HG03571 (cell line): ENCODE data around the gene MICU2.
A peak's percentile ranks its signal among the peaks of the same experiment; 100 is the strongest.

Experiments used
- ATAC-seq: cut with Tn5 transposase; IDR thresholded peaks from one replicate; pipeline ENCODE4 v1.9.1; 2021; ENCODE audit not compliant: unreplicated experiment

MICU2 gene

GRCh38 chr13:21501686-21502085, 102.3 kb downstream of the MICU2 start:
- no peak for ATAC-seq

DNA sequence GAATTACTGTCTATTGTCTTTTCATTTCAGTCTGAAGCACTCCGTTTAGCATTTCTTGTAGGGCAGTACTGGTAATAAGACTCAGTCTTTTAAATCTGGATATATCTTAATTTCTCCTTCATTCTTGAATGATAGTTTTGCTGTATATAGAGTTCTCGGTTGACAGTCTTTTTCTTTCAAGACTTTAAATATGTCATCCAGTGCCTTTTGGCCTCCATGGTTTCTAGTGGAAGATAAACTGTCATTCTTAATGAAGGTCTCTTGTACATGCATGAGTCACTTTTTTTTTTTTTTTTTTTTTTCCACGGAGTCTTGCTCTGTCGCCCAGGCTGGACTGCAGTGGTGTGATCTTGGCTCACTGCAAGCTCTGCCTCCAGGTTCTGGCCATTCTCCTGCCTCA, 117.6 kb downstream of the MICU2 start:
- ATAC-seq = no peak

DNA sequence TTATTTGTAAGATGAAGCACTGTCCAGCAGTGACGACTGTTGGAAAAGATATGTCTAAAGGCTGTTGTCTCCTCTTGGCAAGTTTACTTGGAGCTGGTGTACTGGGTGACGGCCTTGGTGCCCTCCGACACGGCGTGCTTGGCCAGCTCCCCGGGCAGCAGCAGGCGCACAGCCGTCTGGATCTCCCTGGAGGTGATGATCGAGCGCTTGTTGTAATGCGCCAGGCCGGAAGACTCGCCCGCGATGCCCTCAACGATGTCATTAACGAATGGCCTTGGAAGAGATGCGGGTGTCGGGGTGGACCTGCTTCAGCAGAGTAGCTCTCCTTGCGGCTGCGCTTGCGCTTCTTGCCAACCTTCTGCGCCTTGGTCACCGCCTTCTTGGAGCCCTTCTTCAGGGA, 120.2 kb downstream of the MICU2 start:
- no peak for ATAC-seq

DNA sequence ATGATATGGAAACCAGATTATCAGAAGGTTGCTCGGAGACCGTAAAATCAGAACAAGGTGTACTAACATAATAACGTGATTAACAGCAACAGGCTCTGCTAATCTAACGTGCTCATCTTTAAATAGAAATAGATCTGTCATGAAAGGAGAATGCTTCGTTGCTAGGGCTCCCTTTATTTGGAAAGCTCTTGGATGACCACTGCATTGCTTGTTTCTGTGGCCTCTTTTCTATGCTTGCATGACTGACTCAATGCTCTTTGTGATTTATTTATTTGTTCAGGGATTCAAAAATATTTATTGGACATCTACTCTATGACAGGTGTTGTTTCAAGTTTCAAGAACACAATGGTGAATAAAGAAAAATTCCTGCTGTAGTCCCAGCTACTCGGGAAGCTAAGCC, 122.6 kb downstream of the MICU2 start:
- no peak for ATAC-seq

DNA sequence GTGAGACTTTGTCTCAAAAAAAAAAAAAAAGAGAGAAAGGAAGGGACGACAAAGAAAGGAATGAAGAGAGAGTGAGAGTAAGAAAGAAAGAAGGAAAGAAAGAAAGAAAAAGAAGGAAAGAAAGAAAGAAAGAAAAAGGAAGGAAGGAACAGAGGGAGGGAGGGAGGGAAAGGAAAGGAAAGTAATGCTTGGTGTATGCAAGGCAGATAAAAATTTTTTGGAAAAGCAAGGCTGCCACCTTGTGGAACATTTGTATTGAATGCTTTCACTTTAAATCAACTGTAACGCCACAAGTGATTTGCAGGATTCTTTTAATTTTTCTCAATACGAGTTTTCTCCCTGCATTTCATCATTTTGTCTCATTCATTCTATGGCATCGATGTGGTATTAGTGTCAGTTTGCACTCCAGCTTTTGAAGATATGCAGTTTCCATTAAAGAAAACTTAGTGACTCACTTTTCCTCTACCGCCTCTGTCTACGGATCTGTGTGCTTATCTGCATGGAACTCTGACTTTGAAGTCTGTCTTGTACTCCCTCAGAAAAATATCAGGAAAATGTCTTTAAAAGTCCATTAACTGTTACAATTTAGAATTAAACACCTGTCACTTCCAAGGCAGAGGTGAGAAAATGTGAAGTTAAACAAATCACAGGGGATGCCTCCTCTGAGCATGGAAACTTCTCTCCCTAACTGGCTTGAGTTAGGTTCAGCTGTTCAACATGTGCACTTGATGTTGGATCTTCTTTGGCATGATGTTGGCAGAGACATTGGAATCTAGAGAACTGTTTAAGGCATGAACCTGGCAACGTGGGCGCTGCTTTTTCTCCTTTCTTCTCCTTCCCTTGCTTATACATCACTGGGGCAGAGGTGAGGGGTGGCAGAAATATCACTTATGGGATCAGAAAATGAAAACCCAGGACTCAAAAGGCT, 124.8 kb downstream of the MICU2 start:
- ATAC-seq = no peak

DNA sequence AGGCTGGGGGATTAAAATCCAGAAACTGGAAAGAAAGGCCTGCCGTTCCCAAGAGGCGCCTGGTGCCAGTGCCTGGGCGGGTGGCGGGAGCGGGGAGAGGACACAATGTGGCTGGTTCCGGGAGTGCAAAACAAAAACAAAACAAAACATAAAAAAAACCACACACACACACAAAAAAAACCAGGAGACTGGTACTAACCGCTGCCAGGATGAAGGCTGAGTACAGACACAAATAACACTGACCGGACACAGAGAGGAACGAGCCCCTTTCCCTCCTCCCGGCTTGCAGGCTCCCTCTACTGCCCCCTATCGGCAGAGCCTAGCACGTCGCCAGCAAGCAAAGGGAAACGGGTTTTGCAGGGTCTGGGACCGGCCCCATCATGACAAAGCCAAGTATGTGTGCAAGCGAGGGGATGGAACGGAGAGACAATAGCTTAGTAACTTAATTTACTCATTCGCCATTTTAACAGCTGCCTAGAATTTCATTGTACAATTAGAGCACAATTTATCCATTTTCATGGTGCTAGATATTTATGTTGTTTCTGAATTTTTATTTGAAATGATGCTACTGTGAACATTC, 127.0 kb downstream of the MICU2 start:
- no peak for ATAC-seq

DNA sequence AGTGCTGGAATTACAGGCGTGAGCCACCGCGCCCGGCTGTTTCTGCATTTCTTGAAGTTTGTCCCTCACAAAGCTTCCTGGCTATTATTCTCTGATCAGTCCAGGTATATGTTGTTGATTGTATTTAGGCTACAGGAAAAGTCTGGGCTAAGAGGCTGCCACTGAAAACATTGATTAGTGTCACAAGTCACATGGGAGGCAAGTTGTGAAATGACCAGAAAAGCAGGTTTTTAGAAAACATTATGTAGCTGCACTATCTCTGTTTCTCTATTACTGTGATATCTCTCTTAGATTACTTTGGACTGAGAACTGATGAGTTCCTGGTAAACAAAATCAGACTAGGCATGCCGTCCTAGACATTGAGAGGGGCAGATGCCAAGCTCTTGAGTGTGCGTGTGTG, 128.9 kb downstream of the MICU2 start:
- ATAC-seq = no peak

GRCh38 chr13:21470785-21471184, 133.2 kb downstream of the MICU2 start:
- ATAC-seq = no peak

DNA sequence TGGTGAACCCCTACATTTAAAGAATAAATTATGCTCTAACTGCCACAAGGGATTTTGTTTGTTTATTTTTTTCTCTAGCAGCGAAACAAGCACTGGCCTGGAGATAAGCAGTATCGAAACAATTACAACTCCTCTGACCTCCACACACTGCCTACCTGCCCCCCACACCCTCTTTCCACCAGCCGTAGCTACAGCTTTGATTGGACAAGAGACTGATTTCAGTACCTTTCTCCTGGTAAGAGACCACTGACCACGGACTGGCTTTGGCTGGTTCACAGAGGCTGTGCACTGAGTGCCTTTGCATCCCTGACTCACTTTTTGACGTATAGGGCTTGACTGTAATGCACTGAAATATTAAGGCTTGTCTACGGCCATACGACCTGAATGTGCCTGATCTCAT, 137.4 kb downstream of the MICU2 start:
- ATAC-seq = no peak

- ATAC-seq = no peak
These were observed 138.2 kb downstream of the MICU2 start for GRCh38 chr13:21465710-21466160.

GRCh38 chr13:21463424-21463823, 140.5 kb downstream of the MICU2 start:
- ATAC-seq = no peak

DNA sequence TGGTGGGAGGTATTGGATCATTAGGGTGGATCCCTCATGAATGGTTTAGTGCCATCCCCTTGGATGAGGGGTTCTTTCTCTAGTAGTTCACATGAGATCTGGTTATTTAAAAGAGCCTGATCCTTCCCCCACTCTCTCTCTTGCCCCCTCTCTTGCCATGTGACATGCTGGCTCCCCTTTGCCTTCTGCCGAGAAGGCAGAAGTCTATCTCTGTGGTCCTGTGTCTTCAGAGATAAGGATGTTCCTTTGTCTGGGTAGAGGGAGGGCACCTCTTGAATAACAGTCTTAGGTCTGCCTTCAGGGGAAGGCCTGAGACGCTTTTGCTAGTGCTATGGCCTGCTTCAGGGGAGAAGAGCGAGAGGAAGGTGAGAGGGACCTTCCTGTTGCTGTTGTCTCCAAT, 142.8 kb downstream of the MICU2 start:
- no peak for ATAC-seq

GRCh38 chr13:21458813-21459701, 144.9 kb downstream of the MICU2 start, which contains the start of gene ZDHHC20:
Gene ZDHHC20, minus strand, starts transcription at chr13:21459303. Its CDS starts 132 bp downstream, at chr13:21459171.
- ATAC-seq = peak; percentile 86

- peak; percentile 29 for ATAC-seq
These were observed 145.5 kb downstream of the MICU2 start for GRCh38 chr13:21458451-21458812.

GRCh38 chr13:21453387-21454081, 150.4 kb downstream of the MICU2 start:
- no peak for ATAC-seq

GRCh38 chr13:21450936-21451335, 153.0 kb downstream of the MICU2 start:
- ATAC-seq = no peak

DNA sequence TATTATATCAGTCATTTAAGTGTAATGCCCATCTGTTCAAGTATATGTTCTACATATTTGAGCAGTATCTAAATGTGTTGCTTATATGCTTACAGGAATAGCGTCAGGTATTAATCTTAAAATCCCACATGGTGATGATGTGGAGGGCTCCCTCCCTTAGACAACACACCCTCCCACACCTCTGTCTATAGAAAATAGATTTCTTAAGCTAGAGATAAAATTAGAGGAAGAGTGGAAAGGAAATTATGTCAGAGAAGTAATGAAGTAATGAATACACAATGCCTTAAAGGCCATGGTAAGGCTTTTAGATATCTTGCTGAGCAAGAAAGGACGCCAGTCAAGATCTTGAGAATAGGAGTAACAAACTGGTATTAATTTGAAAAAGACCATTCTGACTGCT, 157.3 kb downstream of the MICU2 start:
- ATAC-seq = no peak

- no peak for ATAC-seq
These were observed 158.2 kb downstream of the MICU2 start for GRCh38 chr13:21445759-21446158.

GRCh38 chr13:21443171-21443570, 160.8 kb downstream of the MICU2 start:
- ATAC-seq = no peak
